Measurements from ENCODE around the gene DRICH1. TPM values are rescaled to one million over a fixed set of nuclear protein-coding genes. Genes with fewer than 3 reads are reported as not detected.
A peak's percentile ranks its signal among the peaks of the same experiment; 100 is the strongest.
"Not testable (repeated sequence)": the region's sequence is repeated elsewhere in the genome, so short reads cannot be mapped to it uniquely, and the experiment has no call there.

The DRICH1 gene
- total and polyA plus RNA-seq, 9 donors = 0.32 to 3.6 (median 0.79) TPM; not detected in 1

- TF ChIP-seq EP300 (IDR thresholded peaks at IDR 0.05) = no peak
- TF ChIP-seq CTCF (IDR thresholded peaks at IDR 0.05) = no peak
- no peak for TF ChIP-seq POLR2A (IDR thresholded peaks at IDR 0.05)
- H3K4me1 ChIP-seq (ENCODE audit: insufficient read depth) = no peaks in the 10 kb centered on the region
- no peak for DNase-seq
Observed at GRCh38 chr22:23638611-23639010, 6.5 kb upstream of the DRICH1 start.

GRCh38 chr22:23635291-23635690 is 3.2 kb upstream of the DRICH1 start:
- intact Hi-C loops (cut with DNase I); H3K36me3 ChIP-seq; DNase-seq; H3K27me3 ChIP-seq; H3K27ac ChIP-seq; H3K4me1 ChIP-seq (ENCODE audit: insufficient read depth); H3K4me3 ChIP-seq; H3K9me3 ChIP-seq: not testable (repeated sequence)
- 84 to 94% (median 91%) methylated on average over 8 of the region's 8 CpGs for WGBS, 3 donors

More at GRCh38 chr22:23638611-23639010, 6.5 kb upstream of the DRICH1 start:
- Histone ChIP-seq H3K4me3 (no peak overlapping the region), H3K27me3 (no peaks in the 10 kb centered on the region), H3K36me3 (no peaks in the 10 kb centered on the region), H3K27ac (no peak overlapping the region), H3K9me3 (no peaks in the 10 kb centered on the region)
- intact Hi-C loops (cut with DNase I) = no loop called here
- 81 to 92% (median 91%) methylated on average over 12 of the region's 12 CpGs for WGBS, 3 donors

- H3K36me3 ChIP-seq; H3K9me3 ChIP-seq; intact Hi-C loops (cut with DNase I): not testable (repeated sequence)
Observed at GRCh38 chr22:23628056-23628743, 3.9 kb downstream of the DRICH1 start.

GRCh38 chr22:23627401-23628055 is 4.6 kb downstream of the DRICH1 start:
- intact Hi-C loops (cut with DNase I) = not testable (repeated sequence)
- peak in 1 of 5 donors; percentile 9 for DNase-seq

More at GRCh38 chr22:23628056-23628743, 3.9 kb downstream of the DRICH1 start:
- WGBS, 3 donors = 81 to 89% (median 84%) methylated on average over 6 of the region's 6 CpGs
- not testable (repeated sequence) for H3K4me3 ChIP-seq; H3K27me3 ChIP-seq; H3K27ac ChIP-seq; H3K4me1 ChIP-seq (ENCODE audit: insufficient read depth)
- DNase-seq = peak in 1 of 5 donors; percentile 2

GRCh38 chr22:23626286-23626975 is 5.7 kb downstream of the DRICH1 start:
- DNase-seq = no peak
- Histone ChIP-seq H3K27me3 (no peaks in the 10 kb centered on the region), H3K4me3 (no peak overlapping the region), H3K4me1 (ENCODE audit: insufficient read depth) (no peaks in the 10 kb centered on the region), H3K36me3 (no peaks in the 10 kb centered on the region), H3K27ac (no peak overlapping the region), H3K9me3 (no peaks in the 10 kb centered on the region)
- intact Hi-C loops (cut with DNase I) = no loop called here
- TF ChIP-seq POLR2A (IDR thresholded peaks at IDR 0.05) = no peak
- no peak for TF ChIP-seq EP300 (IDR thresholded peaks at IDR 0.05)
- TF ChIP-seq CTCF (IDR thresholded peaks at IDR 0.05) = no peak
- 87 to 95% (median 94%) methylated on average over 2 of the region's 2 CpGs for WGBS, 3 donors

More at GRCh38 chr22:23627401-23628055, 4.6 kb downstream of the DRICH1 start:
- WGBS, 3 donors = 71 to 82% (median 76%) methylated on average over 3 of the region's 3 CpGs
- not testable (repeated sequence) for H3K27me3 ChIP-seq; H3K4me1 ChIP-seq (ENCODE audit: insufficient read depth); H3K36me3 ChIP-seq; H3K27ac ChIP-seq; H3K4me3 ChIP-seq; H3K9me3 ChIP-seq
